Dermis lymphatic vessel endothelial cell (primary cell): ENCODE measurements around the gene GRPEL1. TPM values are rescaled to one million over a fixed set of nuclear protein-coding genes. Genes with fewer than 3 reads are reported as not detected.

ENCODE experiments used
- total RNA-seq: library from RNA; depleted of rRNA; stranded (reverse); fragments of >200 nt; gene quantifications from 2 replicates; pipeline ENCODE4 v1.2.1, GENCODE V29; 2014

The GRPEL1 gene
- 21.7 and 31.6 TPM in 2 replicates for total RNA-seq

DNA sequence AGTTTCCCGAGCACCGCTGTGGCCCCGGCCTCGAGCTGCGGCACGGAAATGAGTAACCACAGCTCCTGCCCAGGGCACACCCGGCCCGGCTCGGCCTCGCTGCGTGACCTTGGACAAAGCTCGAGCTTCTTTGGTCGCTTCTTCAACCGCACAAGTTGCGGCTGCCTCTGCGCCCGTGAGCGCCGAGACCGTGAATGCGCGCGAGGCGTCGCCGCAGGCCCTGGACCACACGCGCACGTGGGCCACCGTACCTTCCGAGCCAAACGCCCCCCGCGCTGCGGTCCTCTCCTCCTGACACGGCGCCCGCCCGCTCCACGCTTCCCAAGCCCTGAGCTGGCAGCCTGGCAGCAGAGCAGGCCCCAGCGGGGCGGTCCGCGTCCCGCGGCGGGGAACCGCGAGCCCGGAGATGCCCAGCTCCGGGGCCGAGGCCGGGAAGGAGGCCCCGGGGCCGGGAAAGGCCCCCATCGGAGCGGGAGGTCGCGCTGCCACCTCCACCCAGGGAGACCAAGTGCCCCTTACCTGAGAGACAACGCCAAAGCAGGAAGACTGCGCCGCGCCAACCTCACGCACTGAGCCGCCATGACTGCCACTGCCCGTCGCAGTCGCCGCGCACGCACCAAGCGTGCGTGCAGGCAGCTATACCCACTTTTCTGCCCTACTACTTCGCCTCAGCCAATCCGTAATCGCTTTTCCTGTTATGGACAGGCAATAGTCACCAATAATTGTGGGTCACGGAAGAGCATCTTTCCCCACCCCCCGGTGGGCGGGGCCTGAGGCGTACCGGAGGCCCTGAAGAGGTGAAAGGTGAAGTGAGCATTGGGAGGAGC is at the start of gene GRPEL1:
Gene GRPEL1 (minus strand): TSS at position 613 of the 827 bp plus-strand sequence. CDS start 32 bp downstream, at position 581.

DNA sequence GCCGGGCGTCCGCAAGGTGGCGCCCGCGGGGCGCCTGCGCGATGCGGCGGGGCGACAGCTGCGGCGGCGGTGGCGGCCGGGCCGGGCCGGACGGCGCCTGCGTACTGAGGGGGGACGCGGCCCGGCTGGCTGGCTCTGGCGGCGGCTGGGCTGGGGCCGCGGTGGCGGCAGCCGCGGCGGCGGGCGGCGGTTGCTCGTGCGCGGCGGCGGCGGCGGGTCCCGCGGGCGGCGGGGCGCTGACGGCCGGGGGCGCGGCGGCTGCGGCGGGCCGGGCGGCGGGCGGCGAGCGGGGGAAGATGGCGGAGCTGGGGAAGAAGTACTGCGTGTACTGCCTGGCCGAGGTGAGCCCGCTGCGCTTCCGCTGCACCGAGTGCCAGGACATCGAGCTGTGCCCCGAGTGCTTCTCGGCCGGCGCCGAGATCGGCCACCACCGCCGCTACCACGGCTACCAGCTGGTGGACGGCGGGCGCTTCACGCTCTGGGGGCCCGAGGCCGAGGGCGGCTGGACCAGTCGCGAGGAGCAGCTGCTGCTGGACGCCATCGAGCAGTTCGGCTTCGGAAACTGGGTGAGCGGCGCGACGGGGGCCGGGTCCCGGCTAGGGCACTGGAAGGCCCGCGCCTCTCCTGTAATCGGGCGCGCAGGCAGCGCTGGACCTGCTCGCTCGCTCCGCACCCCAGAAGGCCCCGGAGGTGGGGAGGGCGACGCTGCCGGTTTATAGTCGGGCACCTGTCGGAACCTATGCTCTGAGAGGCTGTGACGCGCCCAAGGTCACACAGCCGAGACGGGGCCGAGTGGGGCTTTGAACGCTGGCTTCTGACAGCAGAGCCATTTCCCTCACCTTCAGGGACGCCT is 24.4 kb downstream of the GRPEL1 start, which contains the start of gene TADA2B:
Gene TADA2B (plus strand): TSS at position 89 of the 853 bp plus-strand sequence. CDS start 208 bp downstream, at position 297.

Other genes starting within 250 kb of the GRPEL1 start
- 17.2 and 24.3 TPM in 2 replicates for gene TBC1D14, start 158.2 kb downstream of the GRPEL1 start, total RNA-seq
- 10.1 and 10.5 TPM in 2 replicates for gene TADA2B, start 24.7 kb downstream of the GRPEL1 start, total RNA-seq
- gene SORCS2, start 124.5 kb upstream of the GRPEL1 start, total RNA-seq = 0.11 TPM in 1 of 2 replicates, not detected in the other